SK-N-MC (cell line): Measurements from ENCODE around the gene C2CD4B.

ENCODE experiments used
- DNase-seq: peaks from one replicate; pipeline ENCODE4 v3.0.0-alpha.2; 2011; ENCODE audit warnings: low read depth, low spot score
- H3K27ac ChIP-seq: fragments of 200-600 bp; sonication (generic); 2 replicates; pipeline ENCODE4 v1.5.1; 2016; ENCODE audit warnings: mixed run types
- H3K36me3 ChIP-seq: fragments of 200-600 bp; sonication (generic); 2 replicates; pipeline ENCODE4 v1.6.1; 2017; ENCODE audit warnings: antibody characterized with exemption, low read length, mixed read lengths; ENCODE audit not compliant: insufficient read depth
- H3K4me3 ChIP-seq: fragments of 200-600 bp; sonication (generic); 2 replicates; pipeline ENCODE4 v1.5.1; 2016
- H3K9ac ChIP-seq: fragments of 200-600 bp; sonication (generic); 2 replicates; pipeline ENCODE4 v1.8.0; 2017; ENCODE audit warnings: mixed run types, mixed read lengths; ENCODE audit not compliant: insufficient read length
- H3K9me3 ChIP-seq: fragments of 200-600 bp; sonication (generic); 2 replicates; pipeline ENCODE4 v1.6.1; 2017; ENCODE audit warnings: low read depth, mild to moderate bottlenecking, antibody characterized with exemption, low read length, moderate library complexity, mixed read lengths
- EZH2 ChIP-seq: fragments of 200-600 bp; sonication (generic); IDR thresholded peaks from one replicate; pipeline ENCODE4 v1.6.1; 2017; ENCODE audit warnings: antibody characterized with exemption
- FOXP2 ChIP-seq: optimal IDR thresholded peaks from 2 replicates; pipeline ENCODE3; 2011; ENCODE audit warnings: mild to moderate bottlenecking, moderate library complexity; ENCODE audit not compliant: insufficient read depth; ENCODE audit errors: extremely low read length, control extremely low read depth
- POLR2AphosphoS5 ChIP-seq: IDR thresholded peaks from 2 replicates; pipeline ENCODE4 v1.6.1; 2012; ENCODE audit warnings: mild to moderate bottlenecking, low read depth, low read length, borderline replicate concordance

The C2CD4B gene, protein sequence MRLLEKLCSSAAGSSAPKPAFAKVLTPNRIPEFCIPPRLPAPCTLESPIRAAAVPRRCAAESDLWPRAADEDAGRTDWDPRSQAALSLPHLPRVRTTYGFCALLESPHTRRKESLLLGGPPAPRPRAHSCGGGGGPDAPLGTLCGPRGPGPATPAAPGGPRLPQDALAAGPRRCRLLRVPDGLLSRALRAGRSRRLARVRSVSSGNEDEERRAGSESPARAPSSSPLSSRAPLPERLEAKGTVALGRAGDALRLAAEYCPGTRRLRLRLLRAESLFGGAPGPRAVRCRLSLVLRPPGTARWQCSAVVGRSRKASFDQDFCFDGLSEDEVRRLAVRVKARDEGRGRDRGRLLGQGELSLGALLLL

DNA sequence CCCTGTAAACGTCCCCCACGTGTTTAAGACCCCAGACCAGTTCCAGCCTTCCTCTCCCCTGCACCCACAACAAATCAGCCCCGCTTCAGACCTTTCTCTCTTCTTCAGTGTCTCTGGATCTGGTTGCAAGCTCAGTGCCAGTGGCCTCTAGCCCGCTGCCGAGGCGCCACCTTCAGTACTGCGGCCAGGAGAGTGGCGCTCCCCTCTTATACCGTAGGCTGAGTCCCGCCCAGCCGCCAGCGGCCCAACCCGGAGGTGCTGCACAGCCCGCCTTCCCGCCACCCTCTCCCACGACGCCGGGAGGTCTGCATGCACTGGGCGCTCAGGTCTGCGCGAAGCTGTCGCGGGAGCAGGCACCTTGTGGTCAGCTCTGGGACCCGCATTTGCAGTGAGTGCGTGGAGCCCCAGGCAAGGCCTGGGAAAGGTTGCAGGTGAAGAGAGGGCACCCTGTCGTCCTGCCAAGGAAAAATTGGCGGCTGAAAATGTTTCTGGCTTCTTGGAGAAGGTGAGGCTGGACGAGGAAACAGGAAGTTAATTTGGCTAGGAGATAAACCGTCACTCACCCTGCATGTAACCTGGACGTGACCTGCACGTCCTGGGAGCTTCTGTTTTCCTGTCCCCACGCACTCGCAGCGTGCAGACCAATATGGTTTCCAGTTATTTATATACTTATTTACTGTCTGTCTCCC, at the start of gene C2CD4B:
TSS of gene C2CD4B (minus strand) at position 182 of the 689 bp plus-strand sequence. CDS start 301 bp downstream, outside the sequence.
- no peak within 1 kb of the TSS for H3K9ac ChIP-seq
- no peak for DNase-seq
- no peaks in the 10 kb centered on the region for H3K9me3 ChIP-seq
- no peak within 1 kb of the TSS for H3K27ac ChIP-seq
- H3K36me3 ChIP-seq, result no peaks in the 10 kb centered on the region
- TF ChIP-seq POLR2AphosphoS5, result no peak
- TF ChIP-seq EZH2, result no peak
- no peak for TF ChIP-seq FOXP2
- H3K4me3 ChIP-seq, result peak within 1 kb of the TSS; percentile 74

GRCh38 chr15:62212741-62213140, 47.7 kb upstream of the C2CD4B start:
- no peak overlapping the region for H3K4me3 ChIP-seq
- H3K9ac ChIP-seq, result no peak overlapping the region
- no peak overlapping the region for H3K27ac ChIP-seq
- no peaks in the 10 kb centered on the region for H3K36me3 ChIP-seq
- TF ChIP-seq EZH2 (no peak), FOXP2 (no peak), POLR2AphosphoS5 (no peak)
- DNase-seq, result no peak
- no peaks in the 10 kb centered on the region for H3K9me3 ChIP-seq

DNA sequence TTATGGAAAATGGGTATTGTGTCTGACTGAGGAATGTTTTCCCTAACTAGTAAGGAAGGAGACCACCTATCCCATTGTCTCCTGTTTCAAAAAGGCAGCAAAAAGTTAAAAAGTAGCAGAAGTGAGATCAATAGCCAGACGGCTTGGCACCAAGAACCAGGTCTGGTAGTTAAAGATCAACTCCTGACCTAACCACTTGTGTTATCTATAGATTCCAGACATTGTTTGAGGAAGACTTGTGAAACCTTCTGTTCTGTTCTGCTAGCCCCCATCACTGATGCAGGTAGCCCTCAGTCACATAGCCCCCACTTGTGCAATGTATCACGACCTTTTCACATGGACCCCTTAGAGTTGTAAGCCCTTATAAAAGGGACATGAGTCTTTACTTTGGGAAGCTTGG, 46.3 kb upstream of the C2CD4B start:
- Histone ChIP-seq H3K4me3 (no peak overlapping the region), H3K27ac (no peak overlapping the region), H3K36me3 (no peaks in the 10 kb centered on the region), H3K9ac (no peak overlapping the region), H3K9me3 (no peaks in the 10 kb centered on the region)
- TF ChIP-seq EZH2 (no peak), POLR2AphosphoS5 (no peak), FOXP2 (no peak)
- DNase-seq, result no peak

DNA sequence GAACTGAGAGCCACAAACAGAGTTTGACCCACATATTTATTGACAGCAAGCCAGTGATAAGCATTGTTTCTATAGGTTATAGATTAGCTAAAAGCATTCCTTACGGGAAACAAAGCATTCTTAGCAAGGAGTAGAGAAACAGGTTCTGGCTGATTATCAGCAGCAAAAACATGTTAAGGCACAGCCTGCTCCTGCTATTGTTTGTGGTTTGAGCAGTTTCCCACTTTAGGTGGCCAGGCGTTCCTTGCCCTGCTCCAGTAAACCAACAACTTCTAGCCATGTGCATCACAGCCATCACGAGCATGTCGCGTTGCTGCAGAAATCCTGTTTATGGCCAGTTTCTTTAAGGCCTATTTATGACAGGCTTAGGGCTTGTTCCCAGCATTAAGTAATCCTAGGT, 44.7 kb upstream of the C2CD4B start:
- DNase-seq, result no peak
- no peak overlapping the region for H3K27ac ChIP-seq
- H3K9ac ChIP-seq, result no peak overlapping the region
- H3K4me3 ChIP-seq, result no peak overlapping the region
- no peaks in the 10 kb centered on the region for H3K36me3 ChIP-seq
- no peak for TF ChIP-seq POLR2AphosphoS5
- no peak for TF ChIP-seq FOXP2
- no peak for TF ChIP-seq EZH2
- H3K9me3 ChIP-seq, result no peaks in the 10 kb centered on the region

- no peak overlapping the region for H3K9ac ChIP-seq
- H3K27ac ChIP-seq, result no peak overlapping the region
- DNase-seq, result no peak
- no peak for TF ChIP-seq POLR2AphosphoS5
- no peak for TF ChIP-seq FOXP2
- TF ChIP-seq EZH2, result no peak
- H3K9me3 ChIP-seq, result no peaks in the 10 kb centered on the region
- H3K36me3 ChIP-seq, result no peaks in the 10 kb centered on the region
- H3K4me3 ChIP-seq, result no peak overlapping the region
Measured at GRCh38 chr15:62209322-62209721, 44.2 kb upstream of the C2CD4B start.

DNA sequence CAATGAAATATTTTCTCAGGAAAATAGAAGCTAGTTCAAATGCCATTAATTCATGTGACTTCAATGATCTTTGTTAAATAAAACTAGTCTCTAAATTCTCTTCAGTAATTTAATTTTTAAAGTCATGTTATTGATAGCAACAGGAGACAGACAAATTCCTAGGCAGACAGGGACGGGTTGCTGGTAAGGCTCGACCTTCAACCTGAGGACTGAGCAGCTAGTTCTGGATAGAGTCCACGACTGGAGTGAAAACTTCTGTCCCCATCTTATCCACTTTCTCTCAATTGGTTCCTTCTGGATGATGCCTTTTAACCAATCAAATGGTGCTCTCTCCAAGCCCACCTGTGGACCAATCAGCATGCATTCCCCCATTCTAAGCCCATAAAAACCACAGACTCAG, 43.8 kb upstream of the C2CD4B start:
- Histone ChIP-seq H3K36me3 (no peaks in the 10 kb centered on the region), H3K9me3 (no peaks in the 10 kb centered on the region), H3K9ac (no peak overlapping the region), H3K27ac (no peak overlapping the region), H3K4me3 (no peak overlapping the region)
- no peak for DNase-seq
- TF ChIP-seq EZH2, result no peak
- TF ChIP-seq FOXP2, result no peak
- TF ChIP-seq POLR2AphosphoS5, result no peak

GRCh38 chr15:62208367-62208766, 43.3 kb upstream of the C2CD4B start:
- no peaks in the 10 kb centered on the region for H3K36me3 ChIP-seq
- H3K9me3 ChIP-seq, result no peaks in the 10 kb centered on the region
- H3K4me3 ChIP-seq, result no peak overlapping the region
- DNase-seq, result no peak
- no peak for TF ChIP-seq FOXP2
- no peak for TF ChIP-seq EZH2
- TF ChIP-seq POLR2AphosphoS5, result no peak
- H3K9ac ChIP-seq, result no peak overlapping the region
- no peak overlapping the region for H3K27ac ChIP-seq

GRCh38 chr15:62190675-62191074, 25.6 kb upstream of the C2CD4B start:
- H3K9me3 ChIP-seq, result no peaks in the 10 kb centered on the region
- H3K27ac ChIP-seq, result no peak overlapping the region
- no peak overlapping the region for H3K4me3 ChIP-seq
- no peak overlapping the region for H3K9ac ChIP-seq
- TF ChIP-seq POLR2AphosphoS5, result no peak
- no peak for TF ChIP-seq EZH2
- TF ChIP-seq FOXP2, result no peak
- H3K36me3 ChIP-seq, result no peaks in the 10 kb centered on the region
- no peak for DNase-seq

DNA sequence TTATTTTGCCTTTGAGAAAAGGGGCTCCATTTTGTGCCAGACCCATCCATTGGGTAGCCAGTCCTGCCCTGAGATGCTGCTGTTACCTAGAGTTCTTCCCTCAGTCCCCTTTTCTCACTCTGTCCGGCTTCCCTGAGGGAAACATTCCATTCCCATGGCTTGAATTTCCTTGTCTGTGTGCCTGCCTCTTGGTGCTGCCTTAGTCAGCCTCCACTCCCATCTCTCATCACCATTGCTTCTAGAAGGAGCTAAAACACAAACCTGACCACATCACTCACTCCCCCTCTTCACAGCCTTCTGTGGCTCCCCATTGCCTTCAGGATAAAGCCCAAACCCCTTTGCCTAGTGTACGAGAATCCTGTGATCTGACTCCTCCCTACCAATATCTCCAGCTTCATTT, 25.2 kb upstream of the C2CD4B start:
- Histone ChIP-seq H3K9me3 (no peaks in the 10 kb centered on the region), H3K27ac (no peak overlapping the region), H3K4me3 (no peak overlapping the region), H3K36me3 (no peaks in the 10 kb centered on the region), H3K9ac (no peak overlapping the region)
- no peak for DNase-seq
- no peak for TF ChIP-seq EZH2
- no peak for TF ChIP-seq POLR2AphosphoS5
- TF ChIP-seq FOXP2, result no peak
